DMS53 (cell line): ENCODE measurements around the gene SEL1L.
"Not testable (repeated sequence)": the region's sequence is repeated elsewhere in the genome, so short reads cannot be mapped to it uniquely, and the experiment has no call there.

ENCODE experiments used
- DNase-seq: peaks from one replicate; lab custom pipeline; 2025; lab: John Stamatoyannopoulos, UW

SEL1L gene

GRCh38 chr14:81474148-81474492 is 59.5 kb downstream of the SEL1L start:
- DNase-seq = no peak

DNA sequence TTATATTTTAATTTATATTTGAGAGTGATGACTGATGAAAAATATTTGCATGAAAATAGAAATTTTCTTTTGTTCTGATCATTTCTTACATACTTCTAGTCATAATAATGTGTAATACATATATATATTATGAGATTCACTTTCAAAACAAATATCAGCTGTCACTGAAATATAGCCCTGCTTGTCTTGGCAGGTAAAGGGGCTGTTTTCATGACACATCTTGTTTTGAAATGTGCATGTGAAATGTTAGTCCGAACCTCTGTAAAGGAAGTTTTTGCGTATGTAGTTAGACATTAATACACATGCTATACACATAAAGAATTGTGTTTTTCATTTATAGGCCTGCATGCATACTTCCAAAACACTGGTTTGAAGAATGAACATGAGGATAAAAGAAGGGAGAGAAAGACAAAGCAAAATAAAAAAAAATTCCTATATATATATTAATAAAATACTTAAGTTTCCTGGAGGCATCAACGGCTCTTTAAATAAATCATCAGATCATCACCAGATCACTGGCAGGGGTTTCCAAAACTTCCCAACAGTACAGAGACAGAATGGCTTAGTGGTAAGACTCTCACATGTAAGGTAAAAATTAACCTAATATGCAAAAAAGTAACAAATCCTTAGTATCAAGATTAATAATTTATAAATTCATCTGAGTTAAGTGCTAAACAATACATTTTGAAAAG is 60.1 kb downstream of the SEL1L start:
- no peak for DNase-seq

- DNase-seq = no peak
These were observed 61.4 kb downstream of the SEL1L start for GRCh38 chr14:81472096-81472800.

DNA sequence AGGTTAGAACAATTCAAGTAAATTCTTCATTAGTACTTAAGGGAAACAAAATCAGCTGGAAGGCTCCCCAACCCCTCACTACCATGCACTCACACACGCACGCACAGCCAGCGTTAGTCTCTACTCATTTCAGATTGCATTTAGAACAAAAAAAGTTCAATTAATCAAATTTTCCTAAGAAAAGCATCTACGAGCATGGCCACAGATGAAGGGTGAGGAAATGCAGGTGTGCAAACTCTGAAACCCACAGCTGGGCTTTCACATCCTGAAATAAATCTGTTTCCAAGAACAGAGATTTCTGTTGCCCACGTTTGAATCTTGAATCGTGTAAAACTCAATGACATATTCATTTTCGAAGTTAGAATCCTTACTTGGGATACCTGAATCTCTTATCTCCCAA is 62.6 kb downstream of the SEL1L start:
- DNase-seq = no peak

GRCh38 chr14:81470557-81470826 is 63.2 kb downstream of the SEL1L start:
- not testable (repeated sequence) for DNase-seq

DNA sequence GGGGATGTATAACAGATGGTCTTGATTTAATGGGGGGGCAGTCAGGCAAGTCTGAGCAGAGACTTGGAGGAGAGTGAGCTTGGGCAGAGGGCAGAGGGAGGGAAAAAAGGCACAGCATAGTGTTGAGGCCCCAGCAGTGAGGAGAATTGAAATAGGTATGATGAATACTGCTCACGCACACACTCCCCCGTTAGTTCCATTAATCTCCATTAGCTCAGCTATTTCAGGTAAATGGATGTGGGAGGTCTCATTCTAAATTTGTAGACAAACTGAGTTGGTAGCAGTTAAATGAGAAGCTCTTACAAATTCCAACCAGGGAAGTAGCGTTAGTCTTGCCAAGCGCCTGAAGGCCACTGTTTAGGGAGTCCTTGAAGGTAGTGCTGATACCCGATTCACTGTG is 66.8 kb downstream of the SEL1L start:
- DNase-seq = no peak

GRCh38 chr14:81465507-81466228 is 68.0 kb downstream of the SEL1L start:
- DNase-seq = no peak

DNA sequence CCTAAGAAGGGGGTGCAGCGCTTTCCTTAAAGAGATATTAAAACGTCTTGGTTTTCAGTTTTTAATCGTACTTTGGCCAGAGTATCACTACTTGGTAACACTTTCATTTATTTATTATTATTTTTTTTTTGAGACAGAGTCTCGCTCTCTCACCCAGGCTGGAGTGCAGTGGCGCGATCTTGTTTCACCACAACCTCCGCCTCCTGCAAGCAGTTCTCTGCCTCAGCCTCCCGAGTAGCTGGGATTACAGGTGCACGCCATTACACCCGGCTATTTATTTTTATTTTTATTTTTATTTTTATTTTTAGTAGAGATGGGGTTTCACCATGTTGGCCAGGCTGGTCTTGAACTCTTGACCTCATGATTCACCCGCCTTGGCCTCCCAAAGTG is 68.7 kb downstream of the SEL1L start:
- DNase-seq = not testable (repeated sequence)

GRCh38 chr14:81464253-81465002 is 69.2 kb downstream of the SEL1L start:
- DNase-seq = peak; percentile 57

GRCh38 chr14:81462356-81462755 is 71.3 kb downstream of the SEL1L start:
- DNase-seq = not testable (repeated sequence)

GRCh38 chr14:81459912-81460311 is 73.7 kb downstream of the SEL1L start:
- no peak for DNase-seq

- no peak for DNase-seq
These were observed 75.3 kb downstream of the SEL1L start for GRCh38 chr14:81458352-81458751.

DNA sequence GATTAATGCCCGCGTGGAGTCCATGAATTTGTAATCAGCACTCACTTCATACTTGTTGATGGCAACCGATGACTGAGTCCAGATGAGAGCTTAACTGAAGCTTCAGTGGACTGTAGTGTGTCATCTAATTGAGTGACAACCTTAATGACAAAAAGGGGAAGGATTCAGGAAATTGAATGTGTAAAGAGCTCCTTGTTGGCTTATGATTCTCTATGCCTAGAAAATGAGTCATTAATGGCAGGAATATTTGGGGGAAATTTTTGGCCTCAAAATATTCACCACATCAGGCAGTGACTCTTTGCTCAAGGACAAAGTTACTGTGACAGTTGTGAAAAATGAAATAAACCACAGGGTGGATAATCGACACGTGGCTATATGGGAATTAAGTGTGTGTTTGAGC is 78.3 kb downstream of the SEL1L start:
- DNase-seq = no peak

DNA sequence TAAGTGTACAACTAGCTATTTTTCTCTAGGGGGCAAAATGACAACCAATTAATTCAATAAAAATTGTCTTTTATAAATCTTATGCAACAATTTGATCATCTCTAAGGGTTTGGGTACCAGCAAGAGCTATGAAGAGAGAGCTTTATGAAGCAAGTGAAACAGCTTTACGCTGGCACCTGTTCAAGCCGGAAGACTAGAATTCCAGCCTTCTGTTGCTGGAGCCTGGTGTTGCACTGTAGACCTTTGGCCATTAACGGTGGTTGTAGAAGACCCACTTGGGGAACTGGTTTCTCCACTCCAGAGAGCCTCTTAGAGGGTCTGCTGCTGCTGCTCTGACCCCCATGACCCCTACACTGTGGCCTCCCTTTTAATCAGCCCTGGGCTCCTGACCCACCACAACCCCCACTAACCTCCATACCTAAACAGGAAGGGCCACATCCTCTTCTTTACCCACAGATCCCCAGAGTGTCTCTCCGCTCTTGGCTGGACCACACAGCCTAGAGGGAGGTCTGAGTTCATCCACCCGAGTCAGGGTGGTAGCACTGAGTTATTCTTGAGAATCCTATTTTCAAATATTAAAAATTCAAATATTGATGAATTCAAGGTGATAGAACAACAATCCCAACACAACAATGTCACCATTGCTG is 79.0 kb downstream of the SEL1L start:
- no peak for DNase-seq

- DNase-seq = peak; percentile 70
These were observed 80.4 kb downstream of the SEL1L start for GRCh38 chr14:81453166-81453766.

DNA sequence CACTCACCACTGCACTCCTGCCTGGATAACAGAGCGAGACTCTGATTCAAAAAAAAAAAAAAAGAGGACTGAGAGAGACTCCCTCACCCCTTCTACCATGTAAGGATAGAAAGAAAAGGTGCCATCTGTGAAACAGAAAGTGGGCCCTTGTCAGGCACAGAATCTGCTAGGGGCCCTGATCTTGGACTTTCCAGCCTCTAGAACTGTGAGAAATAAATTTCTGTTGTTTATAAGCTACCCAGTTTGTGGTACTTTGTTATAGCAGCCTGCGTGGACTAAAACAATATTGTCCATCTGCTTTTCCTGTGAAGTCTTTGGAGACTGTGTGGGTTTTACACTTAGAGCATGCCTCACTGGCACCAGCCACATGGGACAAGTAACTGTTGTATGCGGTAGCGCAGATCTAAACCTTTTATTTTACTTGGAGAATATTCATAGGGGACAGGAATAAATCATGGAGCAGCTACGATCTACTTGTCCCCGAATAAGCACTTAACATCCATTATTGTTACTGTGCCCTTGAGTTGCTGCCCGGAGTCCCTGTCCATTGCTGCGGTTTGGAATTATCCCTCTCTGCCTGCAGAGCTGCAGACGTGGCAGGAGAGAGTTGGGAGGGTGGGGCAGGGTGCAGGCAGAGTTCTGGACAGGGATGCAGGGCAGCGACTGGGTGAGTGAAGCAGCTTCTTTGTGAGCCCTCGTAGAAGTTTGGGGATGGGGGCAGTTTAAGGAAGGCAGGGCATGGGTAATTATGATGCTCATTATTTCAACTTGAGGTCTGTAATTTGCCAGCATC is 81.1 kb downstream of the SEL1L start:
- DNase-seq = no peak

DNA sequence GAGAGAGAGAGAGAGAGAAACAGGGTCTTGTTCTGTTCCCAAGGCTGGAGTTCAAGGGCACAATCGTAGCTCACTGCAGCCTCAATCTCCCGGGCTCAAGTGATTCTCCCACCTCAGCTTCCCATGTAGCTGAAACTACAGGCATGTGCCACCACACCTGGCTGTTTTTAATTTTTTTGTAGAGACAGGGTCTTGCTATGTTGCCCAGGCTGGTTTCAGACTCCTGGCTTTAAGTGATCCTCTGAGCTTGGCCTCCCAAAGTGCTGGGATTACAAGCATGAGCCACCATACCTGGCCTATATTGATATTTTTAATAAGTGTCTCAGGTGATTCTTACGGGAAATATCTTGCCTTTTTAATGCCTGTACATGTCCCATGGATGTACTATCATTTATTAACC is 82.7 kb downstream of the SEL1L start:
- DNase-seq = no peak

DNA sequence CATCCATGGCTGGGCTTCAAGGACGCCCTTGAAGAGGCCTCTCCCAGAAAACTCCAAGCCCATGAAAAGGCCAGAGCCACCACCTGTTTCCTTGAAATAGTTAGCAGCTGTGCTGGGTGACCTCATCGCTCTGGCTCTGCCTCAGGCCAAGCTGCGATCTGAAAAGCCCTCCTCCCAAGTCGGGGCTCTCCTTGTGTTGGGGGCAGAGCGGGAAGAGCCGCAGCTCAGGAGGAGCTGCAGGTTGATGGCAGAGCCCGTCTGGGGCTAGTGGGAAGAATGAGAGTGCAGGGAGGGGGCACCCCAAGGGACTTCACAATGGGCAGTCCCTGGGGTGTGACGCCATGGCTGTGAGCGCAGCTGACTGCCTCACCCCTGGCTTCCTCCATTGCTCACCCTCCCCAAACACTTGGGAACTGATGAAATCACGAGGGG is 83.5 kb downstream of the SEL1L start:
- peak; percentile 87 for DNase-seq

DNA sequence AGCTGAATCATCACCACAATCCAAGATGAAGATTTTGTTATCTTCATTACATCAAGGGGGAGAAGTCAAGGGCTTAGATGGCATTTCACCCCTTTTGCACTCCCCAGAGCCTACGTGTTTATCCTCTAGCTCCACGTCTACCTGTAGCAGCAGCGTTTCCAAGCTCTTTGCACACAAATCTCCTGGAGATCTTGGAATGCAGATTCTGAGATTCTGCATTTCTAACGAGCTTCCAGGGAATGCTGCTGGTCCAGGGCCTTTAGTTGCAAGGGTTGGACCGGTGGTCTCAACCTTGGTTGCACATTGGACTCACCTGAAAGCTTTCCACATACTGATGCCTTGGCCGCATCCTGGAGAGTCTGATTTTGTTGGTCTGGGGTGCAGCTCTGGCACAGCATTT is 84.1 kb downstream of the SEL1L start:
- no peak for DNase-seq

DNA sequence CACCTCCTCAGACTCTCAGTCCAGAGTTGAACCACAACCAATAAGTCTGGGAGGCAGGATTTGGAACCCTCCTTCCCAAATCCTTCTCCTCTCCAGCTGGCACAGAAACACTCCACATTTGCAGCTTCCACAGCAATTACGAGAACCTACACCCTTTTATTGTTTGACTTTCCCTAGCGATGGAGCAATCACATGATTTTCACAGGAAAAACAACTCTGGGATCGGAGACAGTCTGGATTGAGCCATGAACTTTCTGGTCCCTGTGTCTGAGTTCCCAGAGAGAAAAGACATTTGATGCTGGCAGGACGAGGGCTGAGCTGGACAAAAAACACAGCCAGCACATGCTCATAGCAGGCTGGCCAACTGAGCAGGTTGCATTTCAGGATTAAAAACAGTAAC is 84.5 kb downstream of the SEL1L start:
- DNase-seq = no peak
